HEK293T (cell line): Measurements from ENCODE around the gene ZFHX2.

Source experiments
- BHLHE40 ChIP-seq: fragments of 450-650 bp; IDR thresholded peaks from 2 replicates; pipeline ENCODE4 v1.6.1; 2016; ENCODE audit warnings: mild to moderate bottlenecking, moderate library complexity, borderline replicate concordance
- ELF4 ChIP-seq: fragments of 450-650 bp; IDR thresholded peaks from 2 replicates; pipeline ENCODE4 v1.6.1; 2017; ENCODE audit warnings: antibody characterized with exemption
- FOXA1 ChIP-seq: fragments of 450-650 bp; IDR thresholded peaks from 2 replicates; pipeline ENCODE4 v1.6.1; 2016; ENCODE audit warnings: mild to moderate bottlenecking
- FOXK2 ChIP-seq: fragments of 450-650 bp; IDR thresholded peaks from 2 replicates; pipeline ENCODE4 v1.6.1; 2016; ENCODE audit warnings: mild to moderate bottlenecking
- HDGF ChIP-seq: fragments of 450-650 bp; IDR thresholded peaks from 2 replicates; pipeline ENCODE4 v1.6.1; 2017; ENCODE audit warnings: antibody characterized with exemption, borderline replicate concordance
- L3MBTL2 ChIP-seq: fragments of 450-650 bp; conservative IDR thresholded peaks from 2 replicates; pipeline ENCODE4 v1.6.1; 2016; ENCODE audit warnings: mild to moderate bottlenecking
- NFRKB ChIP-seq: fragments of 450-650 bp; IDR thresholded peaks from 2 replicates; pipeline ENCODE4 v1.6.1; 2016; ENCODE audit warnings: mild to moderate bottlenecking, moderate library complexity
- PKNOX1 ChIP-seq: fragments of 450-650 bp; IDR thresholded peaks from 2 replicates; pipeline ENCODE4 v1.6.1; 2016
- TARDBP ChIP-seq: fragments of 450-650 bp; IDR thresholded peaks from 2 replicates; pipeline ENCODE4 v1.6.1; 2016

- TF ChIP-seq BHLHE40: no peak
- TF ChIP-seq FOXK2: no peak
- TF ChIP-seq PKNOX1: no peak
- TF ChIP-seq L3MBTL2: no peak
- no peak for TF ChIP-seq NFRKB
- no peak for TF ChIP-seq ELF4
- no peak for TF ChIP-seq FOXA1
- no peak for TF ChIP-seq TARDBP
- TF ChIP-seq HDGF: no peak
These were observed 25.6 kb upstream of the ZFHX2 start for GRCh38 chr14:23577004-23577681.
